ENCODE data around the gene PRR33. TPM values are rescaled to one million over a fixed set of nuclear protein-coding genes. Genes with fewer than 3 reads are reported as not detected.
"Not testable (repeated sequence)": the region's sequence is repeated elsewhere in the genome, so short reads cannot be mapped to it uniquely, and the experiment has no call there.

PRR33 gene
- total RNA-seq, 1 experiment from 2014 or later: not detected

DNA sequence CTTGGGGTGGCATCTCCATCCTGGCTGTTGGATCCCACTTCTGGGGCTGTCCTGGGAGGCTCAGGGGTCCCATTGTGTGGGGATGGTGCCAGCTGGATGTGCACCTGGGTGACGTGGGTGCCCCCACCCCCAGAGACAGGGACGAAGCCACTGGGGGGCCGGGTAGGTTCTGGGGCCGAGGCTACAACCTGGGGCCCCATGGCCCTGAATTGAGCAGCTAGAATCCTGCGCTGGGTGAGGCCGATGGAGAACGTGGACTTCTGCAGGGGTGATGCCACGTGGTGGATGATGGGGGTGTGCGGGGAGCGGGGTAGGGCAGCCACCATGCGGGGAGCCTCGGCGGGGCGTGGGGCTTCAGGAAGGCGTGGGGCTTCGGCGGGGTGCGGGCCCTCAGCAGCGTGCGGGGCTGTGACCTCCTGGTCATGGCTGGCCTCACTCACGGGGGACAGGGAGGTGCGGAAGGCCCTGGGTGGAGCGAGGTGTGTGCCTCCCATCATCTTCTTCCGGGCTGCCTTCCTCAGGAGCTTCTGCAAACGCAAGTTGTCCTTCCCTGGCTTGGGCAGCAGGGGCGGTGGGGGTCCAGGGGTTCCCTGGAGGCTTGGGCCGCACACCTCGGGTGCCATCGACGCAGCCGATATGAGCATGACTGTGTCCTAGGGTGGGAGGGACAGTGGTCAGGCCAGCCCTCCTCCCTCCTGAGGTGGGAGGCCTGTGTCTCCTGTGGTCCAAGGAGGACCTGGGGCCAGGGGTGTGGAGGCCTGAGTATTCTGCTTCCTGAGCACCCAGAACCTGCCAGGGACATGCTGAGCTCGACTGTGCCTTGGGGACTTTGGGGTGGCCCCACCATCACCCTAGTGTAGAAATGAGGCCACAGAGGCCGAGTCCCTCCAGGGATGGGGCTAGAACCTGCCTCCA, 1.5 kb downstream of the PRR33 start:
- DNase-seq (ENCODE audit: low spot score): no peak

DNA sequence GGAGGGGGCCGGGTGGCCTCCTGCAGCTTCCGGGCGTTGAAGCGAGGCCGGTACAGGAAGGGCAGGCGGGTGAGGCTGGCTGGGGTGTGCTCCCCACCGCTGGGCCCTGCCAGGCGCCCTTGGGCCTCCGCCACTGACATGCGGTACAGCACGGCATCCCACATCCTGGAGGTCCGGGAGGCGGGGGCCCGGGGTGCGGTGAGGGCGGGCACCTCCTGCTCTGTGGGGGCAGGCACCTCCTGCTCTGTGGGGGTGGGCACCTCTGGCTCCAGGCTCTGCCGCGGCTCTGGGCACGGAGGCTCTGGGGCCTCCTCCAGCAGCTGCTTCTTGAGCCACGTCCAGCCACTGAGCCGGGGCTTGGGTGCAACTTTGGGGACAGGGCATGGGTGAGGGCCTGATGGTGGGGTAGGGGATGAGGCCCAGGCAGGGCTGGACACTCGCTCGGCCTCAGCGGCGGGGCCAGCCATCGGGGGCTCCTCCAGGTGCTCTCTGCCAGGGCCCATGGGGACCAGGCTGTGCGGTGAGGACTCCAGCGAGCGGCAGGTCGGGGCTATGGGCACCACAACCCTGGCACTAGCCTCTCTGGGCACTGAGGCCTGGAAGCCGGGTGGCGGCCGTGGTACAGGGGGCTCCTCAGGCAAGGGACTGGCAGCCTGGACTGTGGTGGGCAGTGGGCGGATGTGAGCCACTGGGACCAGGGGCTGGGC, 2.3 kb downstream of the PRR33 start:
- DNase-seq (ENCODE audit: low spot score): no peak

DNA sequence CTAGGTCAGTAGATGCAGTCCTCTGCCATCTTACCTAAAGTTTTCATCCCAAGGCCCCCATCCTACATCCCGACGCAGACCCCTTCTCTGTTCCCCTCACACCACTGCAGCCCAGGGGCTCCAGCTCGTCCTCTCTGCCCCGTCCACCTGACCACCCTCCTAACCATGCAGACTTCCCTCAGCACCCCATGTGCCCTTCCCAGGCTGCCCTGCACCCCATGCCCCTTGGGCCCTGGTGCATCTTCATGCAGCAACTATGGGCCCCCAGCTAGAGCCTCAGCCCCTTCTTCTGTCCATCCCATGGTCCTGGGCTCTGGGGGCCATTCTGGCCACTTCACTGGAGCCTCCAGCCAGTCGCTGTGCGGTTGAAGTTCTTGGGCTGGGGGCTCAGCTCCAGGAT, 2.9 kb downstream of the PRR33 start:
- no peak for DNase-seq (ENCODE audit: low spot score)

DNA sequence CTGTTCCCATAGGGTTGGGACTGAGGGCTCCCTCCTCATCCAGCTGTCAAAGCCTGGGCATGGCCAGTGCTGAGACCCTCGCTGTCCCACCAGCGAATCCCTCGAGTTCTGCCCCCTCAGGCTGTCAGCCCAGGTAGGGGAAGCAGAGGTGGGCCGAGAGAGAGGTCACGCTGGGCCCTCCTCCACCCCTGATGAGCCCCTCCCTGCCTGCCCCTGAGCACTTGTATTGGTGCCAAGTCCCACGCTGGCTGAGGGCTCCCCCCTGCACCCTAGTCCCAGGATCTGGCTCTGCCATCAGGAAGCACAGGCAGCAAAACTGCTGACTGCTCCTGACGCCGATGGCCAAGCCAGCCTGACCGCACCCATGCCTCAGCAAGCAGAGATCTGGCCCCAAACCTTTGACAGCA, 3.3 kb downstream of the PRR33 start:
- DNase-seq (ENCODE audit: low spot score): no peak

DNA sequence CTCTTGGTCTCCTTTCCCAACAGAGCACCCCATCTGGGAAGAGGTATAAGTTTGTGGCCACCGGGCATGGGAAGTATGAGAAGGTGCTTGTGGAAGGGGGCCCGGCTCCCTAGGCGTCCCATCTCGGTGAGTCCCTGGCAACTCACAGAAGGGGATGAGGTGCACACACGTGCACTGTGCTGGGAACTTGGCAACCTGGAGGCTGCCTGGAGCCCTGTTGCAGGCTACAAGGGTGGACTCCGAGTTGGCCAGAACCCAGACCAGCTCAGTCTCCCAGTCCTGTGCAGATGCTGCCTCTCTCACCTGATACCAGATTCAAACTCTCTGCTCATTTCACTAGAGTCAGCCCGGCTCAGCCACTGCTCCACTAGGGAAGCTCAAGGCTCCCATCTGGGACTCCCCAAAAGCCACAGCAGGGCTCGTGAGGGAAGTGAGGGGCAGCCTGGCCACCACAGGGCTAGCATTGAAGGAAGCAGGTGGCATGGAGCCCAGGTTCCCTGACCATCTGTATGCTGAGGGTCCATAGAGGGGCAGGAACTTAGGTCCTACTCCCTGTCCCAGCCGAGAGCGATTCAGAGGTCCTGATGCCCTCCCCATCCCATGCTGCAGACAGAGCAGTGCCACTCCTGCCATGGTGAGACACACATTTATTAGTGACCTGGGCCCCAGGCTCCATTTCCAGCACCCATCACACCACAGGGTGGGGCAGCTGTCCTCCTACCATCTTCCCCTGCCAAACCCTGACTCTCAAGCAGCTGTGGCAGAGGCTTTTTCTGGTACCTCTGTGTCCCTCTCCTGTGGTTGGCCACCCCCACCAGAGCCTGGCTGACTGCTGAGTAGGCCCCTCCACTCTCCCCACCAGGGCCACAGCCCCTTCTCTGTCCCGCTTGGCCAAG, 4.0 kb downstream of the PRR33 start:
- no peak for DNase-seq (ENCODE audit: low spot score)

DNA sequence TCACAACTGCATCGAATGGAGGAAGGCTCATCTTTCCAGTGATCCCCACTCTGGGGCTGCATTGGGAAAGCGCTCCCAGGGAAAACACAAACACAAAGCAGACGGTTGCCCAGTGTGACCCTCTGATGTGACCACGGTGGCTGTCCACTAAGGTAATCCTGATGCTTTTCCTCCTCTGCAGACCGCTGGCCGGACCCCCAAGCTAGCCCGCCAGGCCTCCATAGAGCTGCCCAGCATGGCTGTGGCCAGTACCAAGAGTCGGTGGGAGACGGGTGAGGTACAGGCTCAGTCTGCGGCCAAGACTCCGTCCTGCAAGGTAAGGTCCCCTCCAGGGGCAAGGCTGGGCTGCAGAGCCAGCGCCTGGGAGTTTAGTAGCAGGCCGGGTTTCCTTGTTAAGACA, 5.1 kb downstream of the PRR33 start:
- not testable (repeated sequence) for DNase-seq (ENCODE audit: low spot score)

DNA sequence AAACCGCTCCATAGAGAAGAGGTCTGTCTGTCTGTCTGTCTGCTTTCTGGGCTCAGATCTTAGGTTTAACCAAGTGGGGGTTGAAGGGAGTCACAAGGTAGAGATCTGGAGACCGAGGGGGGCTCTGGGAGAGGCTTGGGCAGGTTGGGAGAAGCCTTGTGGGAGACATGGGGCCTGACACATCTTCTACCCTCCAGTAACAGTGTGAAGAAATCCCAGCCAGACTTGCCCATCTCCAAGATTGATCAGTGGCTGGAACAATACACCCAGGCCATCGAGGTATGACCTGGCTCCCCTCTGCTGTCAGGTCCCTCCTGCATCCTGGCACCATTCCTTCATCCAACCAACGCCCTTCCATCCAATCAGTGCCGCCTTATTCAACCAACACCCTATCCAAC, 7.4 kb downstream of the PRR33 start:
- DNase-seq (ENCODE audit: low spot score): no peak

DNA sequence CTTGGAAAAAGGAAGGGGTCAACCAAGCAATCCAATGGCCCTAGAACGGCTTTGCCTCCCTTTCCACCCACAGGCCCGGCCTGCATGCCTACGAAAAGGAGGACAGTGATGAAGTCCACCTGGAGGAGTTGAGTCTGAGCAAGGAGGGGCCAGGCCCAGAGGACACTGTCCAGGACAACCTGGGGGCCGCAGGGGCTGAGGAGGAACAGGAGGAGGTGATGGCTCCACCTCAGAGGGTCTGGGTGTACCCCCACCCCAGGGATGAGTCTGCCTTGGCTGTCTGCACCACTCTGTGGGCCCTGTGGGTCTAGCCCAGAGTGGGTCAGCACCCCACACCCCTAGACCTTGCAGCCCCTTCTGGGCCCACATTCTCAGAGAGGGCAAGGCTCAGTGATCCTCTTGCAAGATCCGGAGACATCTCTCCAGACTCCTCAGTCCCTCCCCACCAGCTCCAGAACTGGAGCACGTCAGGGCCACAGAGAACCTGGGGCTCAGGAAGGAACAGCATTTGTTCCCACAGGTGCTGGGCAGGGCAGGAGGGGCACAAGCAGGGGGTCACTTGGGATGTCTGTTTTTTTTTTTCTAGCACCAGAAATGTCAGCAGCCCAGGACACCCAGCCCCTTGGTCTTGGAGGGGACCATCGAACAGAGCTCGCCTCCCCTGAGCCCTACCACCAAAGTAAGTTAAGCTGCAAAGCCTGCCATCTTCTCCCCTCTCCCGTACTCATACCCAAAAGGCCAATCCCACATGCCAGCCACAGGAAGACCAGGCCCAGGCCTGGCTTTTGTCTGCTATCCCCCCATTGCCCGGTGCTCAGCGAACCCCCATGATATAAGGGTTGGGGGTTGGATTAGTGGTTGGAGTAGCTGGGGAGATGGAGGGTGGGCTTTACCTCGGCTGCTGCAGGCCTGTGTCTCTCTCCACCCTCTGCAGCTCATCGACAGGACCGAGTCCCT, 8.1 kb downstream of the PRR33 start:
- no peak for DNase-seq (ENCODE audit: low spot score)

DNA sequence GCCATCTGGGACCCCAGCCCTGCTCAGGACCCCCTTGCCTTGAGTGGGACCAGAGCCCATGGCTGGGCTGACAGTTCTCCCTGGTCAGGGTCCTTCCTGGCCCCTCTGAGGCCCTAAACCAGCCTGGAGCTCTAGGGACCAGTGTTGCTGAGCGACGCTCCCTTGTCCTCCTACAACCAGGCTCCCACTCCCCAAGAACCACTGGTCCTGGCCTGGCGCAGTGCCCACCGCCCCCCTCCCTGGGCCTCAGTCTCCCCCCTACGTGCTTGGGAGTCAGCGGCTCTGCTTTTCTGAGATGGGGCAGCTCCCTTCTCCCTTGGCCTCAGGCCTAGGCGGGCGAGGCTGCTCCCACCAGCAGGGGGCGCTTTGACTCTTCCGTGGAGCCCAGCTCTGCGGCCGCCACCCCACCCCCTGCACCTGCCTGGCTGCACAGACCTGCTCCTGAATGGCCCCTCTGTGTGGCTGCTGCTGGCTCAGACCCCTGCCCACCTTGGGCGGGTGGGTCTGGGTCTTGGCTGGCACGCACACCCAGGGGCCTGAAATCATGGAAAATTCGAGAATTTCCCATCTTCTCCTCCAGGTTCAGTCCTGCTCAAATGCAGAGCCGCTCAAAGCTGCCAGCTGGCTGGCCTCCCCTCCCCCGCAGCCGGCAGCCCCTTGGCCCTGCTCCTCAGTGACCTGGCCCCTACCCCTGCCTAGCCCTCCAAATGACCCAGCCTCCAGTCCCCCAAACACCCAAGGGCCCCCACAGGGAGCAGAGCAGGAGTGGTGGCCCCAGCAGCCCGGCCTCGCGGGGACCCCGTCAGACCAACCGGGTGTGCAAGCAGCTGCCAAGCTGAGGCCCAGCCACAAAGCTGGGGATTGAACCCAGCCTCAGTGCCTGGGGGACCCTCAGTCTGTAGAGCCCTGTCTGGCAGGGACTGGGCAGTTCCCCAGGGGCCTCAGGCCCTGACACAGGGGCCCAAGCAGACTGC, 9.1 kb downstream of the PRR33 start:
- peak; percentile 86 for DNase-seq (ENCODE audit: low spot score)

DNA sequence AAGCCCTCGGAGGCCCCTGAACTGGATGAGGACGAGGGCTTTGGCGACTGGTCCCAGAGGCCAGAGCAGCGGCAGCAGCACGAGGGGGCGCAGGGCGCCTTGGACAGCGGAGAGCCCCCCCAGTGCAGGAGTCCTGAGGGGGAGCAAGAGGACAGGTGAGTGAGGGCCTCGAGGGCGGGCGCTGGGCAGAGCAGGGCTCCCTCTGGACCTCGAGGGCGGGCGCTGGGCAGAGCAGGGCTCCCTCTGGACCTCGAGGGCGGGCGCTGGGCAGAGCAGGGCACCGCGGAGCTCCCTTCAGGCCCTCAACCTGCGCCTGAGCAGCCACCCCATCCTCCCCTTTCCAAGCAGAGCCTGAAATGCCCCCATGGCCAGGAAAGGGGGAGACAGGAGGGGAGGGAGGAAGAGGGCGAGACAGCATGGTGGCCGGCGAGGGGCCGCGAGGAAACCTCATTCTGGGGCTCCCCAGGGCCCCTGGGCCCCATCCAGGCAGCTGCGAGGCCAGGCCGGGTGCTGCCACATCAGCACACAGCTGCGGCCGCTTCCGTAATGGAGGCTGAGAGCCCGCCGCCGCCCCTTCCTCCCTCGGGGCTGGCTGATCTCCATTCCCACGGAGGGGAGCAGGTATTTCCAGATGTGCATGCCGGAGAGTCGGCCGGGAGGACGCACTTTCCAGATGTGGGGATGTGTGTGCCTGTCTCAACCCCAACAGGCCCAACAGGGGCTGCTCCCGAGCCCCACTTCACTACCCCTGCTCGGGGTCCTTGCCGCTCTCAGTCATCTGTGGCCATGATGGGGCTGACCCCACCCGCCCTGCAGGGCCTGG, 10.0 kb downstream of the PRR33 start:
- DNase-seq (ENCODE audit: low spot score): no peak

DNA sequence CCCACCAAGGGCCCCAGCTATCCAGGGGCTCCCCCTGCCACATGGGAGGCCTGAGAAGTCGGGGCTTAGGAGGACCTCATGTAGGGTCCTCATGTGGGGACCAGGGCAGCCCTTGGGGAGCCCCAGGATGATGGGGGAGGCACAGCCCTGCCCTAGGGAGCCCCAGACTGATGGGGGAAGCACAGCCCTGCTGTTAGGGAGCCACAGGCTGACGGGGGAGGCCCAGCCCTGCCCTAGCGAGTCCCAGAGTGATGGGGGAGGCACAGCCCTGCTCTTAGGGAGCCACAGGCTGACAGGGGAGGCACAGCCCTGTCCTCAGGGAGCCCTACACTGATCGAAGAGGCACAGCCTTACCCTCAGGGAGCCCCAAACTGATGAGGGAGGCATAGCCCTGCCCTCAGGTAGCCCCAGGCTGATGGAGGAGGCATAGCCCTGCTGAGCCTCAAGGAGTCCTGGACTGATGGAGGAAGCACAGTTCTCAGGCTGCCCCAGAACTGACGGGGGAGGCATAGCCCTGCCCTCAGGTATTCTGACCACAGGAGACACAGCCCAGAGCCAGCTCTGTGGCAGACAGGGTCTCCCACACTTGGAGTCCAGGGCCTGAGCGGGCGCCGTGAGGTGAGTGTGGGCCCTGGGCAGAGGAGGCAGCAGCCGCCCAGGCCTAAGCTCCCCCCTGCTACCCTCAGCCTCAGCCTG, 10.8 kb downstream of the PRR33 start:
- no peak for DNase-seq (ENCODE audit: low spot score)

DNA sequence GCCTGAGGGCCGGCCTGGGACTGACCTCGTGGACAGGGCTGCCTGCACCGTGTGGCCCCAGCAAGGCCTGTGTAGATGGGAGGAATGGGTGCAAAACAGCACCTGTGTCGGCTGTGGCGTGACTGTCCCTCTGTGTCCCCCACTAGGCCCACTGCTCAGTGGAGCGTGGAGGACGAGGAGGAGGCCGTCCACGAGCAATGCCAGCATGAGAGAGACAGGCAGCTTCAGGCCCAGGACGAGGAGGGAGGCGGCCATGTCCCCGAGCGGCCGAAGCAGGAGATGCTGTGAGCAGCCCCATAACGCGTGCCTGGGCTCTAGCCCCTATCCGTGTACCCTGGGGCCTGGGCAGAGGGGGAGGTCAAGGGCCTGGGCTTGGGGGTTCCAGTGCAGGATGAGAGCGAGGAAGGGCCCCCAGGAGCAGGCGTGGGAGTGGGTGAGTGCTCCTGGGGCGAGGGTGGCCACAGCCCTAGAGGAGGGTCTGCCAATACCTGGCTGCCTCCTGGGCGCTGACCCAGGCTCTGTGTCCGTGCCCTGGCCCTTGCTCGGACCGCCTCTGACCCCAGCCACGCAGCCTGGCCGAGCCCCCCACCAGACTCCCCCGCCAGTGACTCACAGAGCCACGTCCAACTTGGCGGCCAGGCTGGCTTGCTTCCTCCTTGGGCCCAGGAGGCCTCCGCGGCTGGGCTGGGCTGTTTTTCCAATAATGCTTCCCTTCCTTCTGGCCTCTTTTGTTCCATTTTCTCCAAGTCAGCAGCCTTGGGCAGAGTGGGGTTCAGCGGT, 11.6 kb downstream of the PRR33 start:
- DNase-seq (ENCODE audit: low spot score): no peak

DNA sequence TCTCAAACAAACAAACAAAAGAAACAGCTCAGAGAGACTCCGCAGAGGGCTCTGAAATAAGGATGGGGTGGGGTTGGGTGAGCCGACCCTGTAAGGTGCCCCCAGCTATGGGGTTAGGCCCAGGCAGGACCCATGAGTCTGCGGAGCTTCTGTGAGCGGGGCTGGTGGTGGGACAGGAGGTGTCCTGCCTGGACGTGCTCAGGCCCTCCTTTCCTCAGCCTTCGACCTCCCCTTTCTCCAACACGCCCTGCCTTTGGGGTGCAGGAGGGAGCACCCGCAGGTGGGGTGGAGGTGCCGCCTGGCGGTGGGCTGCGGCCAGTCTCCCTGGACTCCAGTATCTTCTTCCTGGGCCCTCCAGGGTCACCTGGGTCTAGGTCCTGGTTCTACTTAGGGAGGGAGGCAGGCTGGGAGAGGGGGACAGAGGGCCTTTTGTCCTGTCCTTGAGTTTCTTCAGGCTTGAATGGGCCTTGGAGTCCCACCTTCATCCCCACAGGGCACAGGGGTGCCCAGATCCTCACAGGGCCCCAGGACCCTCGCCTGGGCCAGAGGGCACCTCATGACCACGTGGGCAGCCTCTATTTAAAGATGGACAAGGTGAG, 12.3 kb downstream of the PRR33 start:
- no peak for DNase-seq (ENCODE audit: low spot score)

DNA sequence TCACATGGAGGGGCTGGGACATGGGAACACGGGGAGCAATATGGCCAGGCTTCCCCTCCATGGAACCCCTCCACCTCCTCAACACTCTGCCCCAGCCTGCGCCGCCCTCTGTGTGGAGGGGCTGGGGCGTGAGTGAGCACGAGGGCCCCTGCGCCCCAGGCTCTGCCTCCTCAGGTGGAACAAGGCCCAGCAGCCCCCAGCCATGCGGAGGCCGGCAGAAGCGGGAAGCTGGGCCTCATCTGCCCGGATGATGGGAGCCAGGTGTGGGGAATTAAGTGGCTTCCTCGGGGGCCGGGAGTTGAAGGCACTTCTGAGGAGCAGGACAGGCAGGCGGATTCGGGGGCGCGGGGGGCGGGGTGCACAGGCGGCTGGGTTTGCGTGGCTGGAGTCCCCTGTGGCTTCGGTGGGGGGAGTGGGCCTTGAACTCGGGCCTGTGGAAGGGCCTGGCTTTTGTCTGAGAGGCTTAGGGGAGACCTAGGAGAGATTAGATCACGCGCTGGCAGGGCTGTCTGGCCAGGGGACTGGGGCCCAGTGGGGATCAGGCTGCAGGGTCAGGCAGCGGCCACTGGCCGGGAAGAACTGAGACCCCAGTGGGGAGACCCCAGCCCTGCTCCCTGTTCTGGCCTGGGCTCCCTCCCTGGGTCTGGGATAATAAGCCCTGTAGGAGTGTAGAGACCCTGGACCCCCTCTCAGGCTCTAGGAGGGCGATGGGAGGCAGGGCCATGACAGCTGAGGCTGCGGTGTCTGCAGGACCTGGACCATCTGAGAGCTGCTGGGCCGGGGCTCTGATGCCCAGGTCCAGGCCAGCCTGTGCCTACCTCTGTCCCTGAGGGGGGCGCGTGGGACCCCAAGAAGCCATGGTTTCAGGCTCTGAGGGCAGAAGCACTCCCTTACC, 13.3 kb downstream of the PRR33 start:
- DNase-seq (ENCODE audit: low spot score): no peak

DNA sequence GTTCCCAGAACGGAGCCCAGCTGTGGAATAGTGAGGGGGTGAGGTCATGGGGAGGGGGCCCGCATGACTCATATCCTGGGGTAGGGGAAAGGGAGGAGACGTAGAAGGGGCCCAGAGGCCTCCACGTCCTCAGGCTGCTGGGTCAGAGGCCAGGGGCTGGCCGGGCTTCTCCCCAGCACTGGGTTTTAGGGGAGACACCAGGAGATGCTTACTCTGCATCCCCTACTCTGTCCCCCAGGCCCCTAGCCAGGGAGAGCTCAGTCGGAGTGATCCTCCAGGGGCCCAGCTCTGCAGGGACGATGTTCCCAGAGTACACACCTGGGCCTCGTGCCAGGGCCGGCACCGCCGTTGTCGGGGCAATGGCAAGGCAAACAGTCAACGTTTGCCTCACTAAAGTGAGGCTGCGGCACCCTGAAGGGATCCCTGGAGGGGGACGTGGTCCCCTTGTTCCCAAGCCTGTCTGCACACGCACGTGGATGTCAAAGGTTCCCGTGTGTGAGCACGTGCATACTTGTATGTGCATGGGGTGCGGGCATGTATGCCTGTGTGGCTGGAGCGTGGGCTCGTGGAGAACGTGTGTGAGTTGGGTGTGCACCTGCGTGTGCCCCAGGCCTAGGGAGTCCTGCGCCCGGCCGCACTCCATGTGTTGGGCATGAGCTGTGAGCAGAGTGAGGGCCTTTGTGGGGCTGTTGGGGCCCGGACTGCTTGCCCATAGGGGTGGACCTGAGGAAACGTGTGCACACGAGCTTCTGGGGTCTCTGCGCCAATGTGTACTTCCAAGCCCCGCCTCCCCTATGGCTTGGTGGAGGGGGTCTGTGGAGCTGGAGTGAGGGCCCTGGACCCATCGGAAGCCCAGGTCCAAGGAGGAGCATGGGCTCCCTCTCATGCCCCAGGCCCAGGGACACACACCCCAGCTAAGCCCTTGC, 14.2 kb downstream of the PRR33 start:
- peak; percentile 53 for DNase-seq (ENCODE audit: low spot score)
